Stimulated activated CD8-positive, alpha-beta memory T cell treated with anti-CD3 and anti-CD28 coated beads, Interleukin-2, amount 100 ng/mL, for 1 hour (primary cell): ENCODE data around the gene HLA-DMB.
A peak's percentile ranks its signal among the peaks of the same experiment; 100 is the strongest.

Experiments used
- DNase-seq, 2 donors: peaks; one replicate each; pipeline ENCODE4 v3.0.0-alpha.2; 2020; ENCODE audit warnings: low read depth in 2 of 2

HLA-DMB gene

DNA sequence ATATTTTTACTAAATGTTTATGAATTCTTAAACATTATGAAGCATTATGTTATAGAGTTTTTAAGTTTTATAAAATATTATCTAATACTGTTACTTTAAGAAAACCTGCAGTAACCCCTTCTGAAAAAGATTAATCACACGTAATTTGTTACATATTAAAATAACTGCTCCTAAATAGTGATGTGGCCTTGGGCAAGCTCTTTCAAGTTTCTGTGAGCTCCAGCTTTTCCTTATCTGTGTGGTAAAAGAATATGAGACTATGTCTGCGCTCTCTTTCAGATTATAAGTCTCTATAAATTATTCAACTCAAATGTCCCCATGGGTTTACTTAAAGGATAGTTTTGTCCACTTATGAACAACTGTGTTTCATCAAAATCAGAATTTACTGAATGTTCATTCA, 31.9 kb downstream of the HLA-DMB start:
- DNase-seq: no peak

- DNase-seq: no peak
These were observed 34.3 kb downstream of the HLA-DMB start for GRCh38 chr6:32906539-32906938.

GRCh38 chr6:32905078-32905477, 35.8 kb downstream of the HLA-DMB start:
- DNase-seq: no peak

GRCh38 chr6:32903952-32904351, 36.9 kb downstream of the HLA-DMB start:
- DNase-seq: no peak

- DNase-seq: no peak
These were observed 45.9 kb downstream of the HLA-DMB start for GRCh38 chr6:32895006-32895345.

- DNase-seq: peak; percentile 86 to 89
These were observed 46.5 kb downstream of the HLA-DMB start for GRCh38 chr6:32894085-32895005.

DNA sequence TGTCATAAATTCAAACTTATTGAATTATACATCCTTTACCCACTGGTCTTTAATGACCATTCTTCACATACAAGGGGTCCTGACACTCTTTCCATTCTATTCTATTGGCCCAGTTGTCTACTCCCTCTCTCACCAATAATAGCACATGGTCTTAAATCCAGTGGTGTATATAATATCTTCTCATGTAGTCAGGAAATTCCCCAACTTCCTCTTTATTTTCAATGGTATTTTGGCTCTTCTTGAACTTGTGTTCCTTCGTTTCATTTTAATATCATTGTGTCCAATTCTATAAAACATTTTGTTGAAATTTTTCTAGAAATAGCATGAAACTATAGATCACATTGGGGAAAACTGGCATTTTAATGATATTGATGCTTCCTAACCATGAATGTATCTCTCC, 50.0 kb downstream of the HLA-DMB start:
- DNase-seq: no peak

GRCh38 chr6:32889533-32889932, 51.3 kb downstream of the HLA-DMB start:
- DNase-seq: no peak

GRCh38 chr6:32888576-32888975, 52.3 kb downstream of the HLA-DMB start:
- no peak for DNase-seq

DNA sequence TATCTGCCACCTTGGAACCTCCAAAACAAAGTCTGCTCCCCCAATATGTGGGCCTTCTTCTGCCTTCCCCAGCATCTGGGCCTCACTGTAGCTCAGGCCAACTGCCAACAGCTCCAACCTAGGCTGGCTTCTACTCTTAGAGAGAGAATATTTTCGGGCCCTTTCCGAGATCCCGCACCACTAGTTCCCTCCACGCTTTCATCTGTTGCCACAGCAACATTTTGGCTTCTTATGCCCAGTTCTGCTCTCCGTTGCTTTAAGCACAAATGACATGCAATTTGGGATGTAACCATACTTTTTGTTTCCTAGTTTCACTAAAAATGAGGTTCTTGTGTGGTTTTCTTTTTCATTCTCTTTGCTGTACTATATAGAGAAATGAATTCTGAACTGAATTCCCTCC, 53.2 kb downstream of the HLA-DMB start:
- DNase-seq: no peak

DNA sequence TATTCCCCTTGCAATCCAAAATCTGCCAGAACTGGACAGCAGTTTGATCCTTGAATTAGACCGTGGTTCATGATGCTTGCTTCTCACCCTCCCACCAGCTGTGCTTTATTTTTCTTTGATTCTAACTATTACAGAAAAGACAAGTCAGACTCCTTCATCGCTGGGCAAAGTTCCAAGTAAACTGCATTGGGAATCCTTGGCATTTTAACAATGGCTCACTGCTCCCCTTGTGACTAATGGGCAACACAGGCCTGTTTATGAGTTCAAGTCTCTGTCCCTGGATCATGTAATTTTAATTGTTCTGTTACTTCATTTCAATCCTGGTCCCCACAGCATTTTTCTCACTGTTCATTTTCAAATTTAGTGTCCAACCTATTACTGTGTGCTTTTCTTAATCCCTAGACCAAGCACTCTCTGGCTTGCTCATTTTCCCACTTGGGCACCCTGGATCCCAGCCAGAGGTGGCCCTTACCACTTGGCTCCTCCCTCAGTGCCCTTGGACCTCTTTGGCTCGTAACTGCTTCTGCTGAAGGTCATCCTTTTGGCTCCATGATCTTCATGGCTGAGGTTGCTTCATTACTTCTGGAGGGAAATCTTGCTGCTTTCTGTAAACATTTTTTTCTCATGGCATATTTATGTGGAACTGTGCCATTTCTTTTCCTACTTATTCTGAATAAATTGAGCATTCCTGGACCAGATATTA, 54.0 kb downstream of the HLA-DMB start:
- no peak for DNase-seq

DNA sequence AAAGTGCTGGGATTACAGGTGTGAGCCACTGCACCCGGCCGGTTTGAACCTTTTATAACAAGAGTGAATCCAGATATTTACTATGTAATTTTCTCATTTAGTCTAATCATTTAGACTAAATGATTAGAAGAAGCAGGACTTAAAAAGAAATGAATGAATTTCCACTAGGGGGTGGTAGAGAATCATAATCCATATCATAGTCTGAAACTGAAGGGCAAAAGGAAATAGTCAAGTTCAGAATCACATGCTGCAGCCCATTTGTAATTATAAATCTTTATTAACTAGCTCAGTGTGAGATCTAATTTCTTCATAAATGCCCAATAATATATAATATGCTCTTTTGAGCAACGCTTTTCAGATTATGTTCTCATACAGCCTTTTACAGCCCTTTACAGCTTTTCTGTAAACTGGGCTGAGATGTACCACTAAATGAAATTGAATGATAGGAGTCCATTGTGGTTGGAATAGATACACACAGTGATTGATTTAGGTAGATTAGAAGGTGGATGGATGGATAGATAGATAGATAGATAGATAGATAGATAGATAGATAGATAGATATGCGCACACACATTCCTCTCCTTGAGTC, 55.0 kb downstream of the HLA-DMB start:
- no peak for DNase-seq
